ENCODE data around the gene SAMD4A.
A peak's percentile ranks its signal among the peaks of the same experiment; 100 is the strongest.

The SAMD4A gene

DNA sequence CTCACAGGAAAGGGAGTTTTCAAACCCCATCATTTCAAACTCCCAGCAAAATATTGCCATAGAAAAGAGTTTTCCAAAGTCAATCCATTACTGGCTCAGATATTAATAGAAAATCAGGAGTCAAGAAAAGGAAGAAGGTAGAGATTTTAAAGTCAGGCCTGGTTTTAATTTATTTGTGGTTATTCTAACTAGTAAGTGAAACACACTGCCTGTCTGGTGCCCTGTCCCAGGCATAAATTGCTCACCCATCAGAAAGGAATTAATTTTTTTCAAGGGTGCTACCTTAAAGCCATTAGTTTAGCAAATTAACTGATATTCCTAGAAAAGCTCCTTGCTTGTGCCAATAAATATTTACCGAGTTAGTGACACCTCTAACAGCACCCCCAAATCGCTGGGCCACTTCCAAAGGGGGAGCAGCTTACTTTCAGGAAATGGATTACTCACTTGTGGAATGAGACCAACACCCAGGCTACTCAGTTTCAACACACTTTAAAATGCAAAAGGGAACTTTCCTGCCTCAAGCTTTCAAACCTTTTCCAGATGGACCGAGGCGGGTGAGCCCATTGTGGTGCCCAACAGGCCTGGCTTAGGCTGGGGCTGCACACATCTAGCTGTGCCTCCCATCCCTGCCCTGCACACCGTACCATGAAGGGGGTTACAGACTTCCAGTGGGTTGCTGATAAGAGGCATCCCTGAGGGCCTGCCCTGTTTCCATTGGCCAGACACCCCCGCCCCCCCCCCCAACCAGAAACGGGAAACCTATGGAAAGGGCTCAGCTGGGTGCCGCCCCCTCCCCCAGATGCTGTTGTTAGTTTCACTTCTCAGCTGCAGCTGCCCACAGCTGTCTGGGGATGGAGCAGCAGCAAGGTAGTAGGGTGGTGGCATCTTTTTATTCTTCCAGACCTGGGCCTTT is 117.2 kb downstream of the SAMD4A start:
- Histone ChIP-seq H3K4me3 (no peak overlapping the region), H3K36me3 (replicated peaks) (no peaks in the 10 kb centered on the region), H3K4me1 (peaks cover 13% of the 10 kb centered on the region), H3K27me3 (ENCODE audit: low read depth) (no peaks in the 10 kb centered on the region), H3K9me3 (no peaks in the 10 kb centered on the region; the same call in 1 of the 2 replicates)
- in situ Hi-C loops (cut with MboI; ENCODE audit: low sequenced_read_pairs): no loop called here
- DNase-seq (ENCODE audit: low spot score in 2 of 2): no peak

DNA sequence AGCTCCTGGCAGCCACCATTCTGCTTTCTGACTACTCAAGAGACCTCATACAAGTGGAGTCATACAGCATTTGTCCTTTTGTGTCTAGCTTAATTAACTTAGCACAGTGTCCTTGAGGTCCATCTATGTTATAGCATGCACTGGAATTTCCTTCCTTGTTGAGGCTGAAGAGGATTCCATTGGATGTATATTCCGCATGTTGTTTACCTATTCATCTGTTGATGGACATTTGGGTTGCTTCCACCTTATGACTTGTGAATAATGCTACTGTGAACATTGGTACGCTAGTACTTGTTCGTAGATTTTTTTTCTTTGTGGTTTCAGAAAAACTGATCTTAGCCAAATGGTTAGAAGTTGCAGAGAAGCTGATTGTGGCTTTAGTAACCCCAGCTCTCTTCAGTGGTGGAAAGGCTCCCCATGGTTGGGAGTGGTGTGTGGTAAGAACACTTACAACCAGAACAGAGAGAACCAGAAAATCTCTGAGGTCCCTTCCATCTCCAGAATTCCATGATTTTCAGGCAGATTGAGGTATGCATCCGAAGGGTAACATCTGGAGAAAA is 118.4 kb downstream of the SAMD4A start:
- no peak for DNase-seq (ENCODE audit: low spot score in 2 of 2)
- in situ Hi-C loops (cut with MboI; ENCODE audit: low sequenced_read_pairs): no loop called here
- H3K36me3 ChIP-seq (replicated peaks): no peaks in the 10 kb centered on the region

GRCh38 chr14:54686219-54686870 is 119.4 kb downstream of the SAMD4A start:
- Histone ChIP-seq H3K9me3 (no peaks in the 10 kb centered on the region; the same call in 1 of the 2 replicates), H3K27me3 (ENCODE audit: low read depth) (no peaks in the 10 kb centered on the region), H3K4me1 (peaks cover 11% of the 10 kb centered on the region), H3K36me3 (replicated peaks) (no peaks in the 10 kb centered on the region), H3K4me3 (no peak overlapping the region)
- DNase-seq (ENCODE audit: low spot score in 2 of 2): no peak
- in situ Hi-C loops (cut with MboI; ENCODE audit: low sequenced_read_pairs): no loop called here

More for the DNA sequence above, 118.4 kb downstream of the SAMD4A start:
- H3K4me1 ChIP-seq: peaks cover 11% of the 10 kb centered on the region
- H3K9me3 ChIP-seq: no peaks in the 10 kb centered on the region; the same call in 1 of the 2 replicates
- no peak overlapping the region for H3K4me3 ChIP-seq
- H3K27me3 ChIP-seq (ENCODE audit: low read depth): no peaks in the 10 kb centered on the region

- no peak for DNase-seq (ENCODE audit: low spot score in 2 of 2)
- in situ Hi-C loops (cut with MboI; ENCODE audit: low sequenced_read_pairs): no loop called here
Measured at GRCh38 chr14:54686871-54687749, 120.2 kb downstream of the SAMD4A start.

DNA sequence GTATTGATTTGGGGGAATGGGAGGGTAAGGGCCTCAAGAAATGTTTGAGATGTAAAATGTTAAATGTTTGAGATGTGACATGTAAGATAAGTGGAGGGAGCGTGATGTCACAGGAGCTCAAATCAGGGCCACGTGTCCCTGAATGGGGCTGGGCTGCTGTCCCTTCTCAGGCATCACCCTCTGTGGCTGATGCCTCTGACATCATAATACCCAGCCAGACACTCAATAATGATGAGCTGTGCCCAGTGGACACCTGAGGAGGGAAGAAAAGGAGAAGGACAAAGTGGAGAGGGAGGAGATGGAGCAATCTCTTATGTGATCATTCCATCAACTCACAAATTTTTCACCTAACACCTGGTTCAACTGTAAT is 120.8 kb downstream of the SAMD4A start:
- Histone ChIP-seq H3K36me3 (replicated peaks) (no peaks in the 10 kb centered on the region; the same call in 1 of the 2 replicates), H3K4me3 (no peak overlapping the region), H3K9me3 (no peaks in the 10 kb centered on the region; the same call in 1 of the 2 replicates), H3K27me3 (ENCODE audit: low read depth) (no peaks in the 10 kb centered on the region), H3K4me1 (peaks cover 11% of the 10 kb centered on the region)
- in situ Hi-C loops (cut with MboI; ENCODE audit: low sequenced_read_pairs): no loop called here
- no peak for DNase-seq (ENCODE audit: low spot score in 2 of 2)

More at GRCh38 chr14:54686871-54687749, 120.2 kb downstream of the SAMD4A start:
- H3K4me1 ChIP-seq: peaks cover 11% of the 10 kb centered on the region
- H3K4me3 ChIP-seq: no peak overlapping the region
- H3K9me3 ChIP-seq: no peaks in the 10 kb centered on the region; the same call in 1 of the 2 replicates
- H3K36me3 ChIP-seq (replicated peaks): no peaks in the 10 kb centered on the region; the same call in 1 of the 2 replicates
- no peaks in the 10 kb centered on the region for H3K27me3 ChIP-seq (ENCODE audit: low read depth)

- Histone ChIP-seq H3K27me3 (ENCODE audit: low read depth) (no peaks in the 10 kb centered on the region), H3K9me3 (no peaks in the 10 kb centered on the region; the same call in 1 of the 2 replicates), H3K4me3 (no peak overlapping the region), H3K4me1 (peaks cover 11% of the 10 kb centered on the region), H3K36me3 (replicated peaks) (no peaks in the 10 kb centered on the region; the same call in 1 of the 2 replicates)
- DNase-seq (ENCODE audit: low spot score in 2 of 2): no peak
- in situ Hi-C loops (cut with MboI; ENCODE audit: low sequenced_read_pairs): no loop called here
Measured at GRCh38 chr14:54688229-54688628, 121.3 kb downstream of the SAMD4A start.

GRCh38 chr14:54689928-54690327 is 123.0 kb downstream of the SAMD4A start:
- in situ Hi-C loops (cut with MboI; ENCODE audit: low sequenced_read_pairs): loop anchor here (5.0 kb wide), 1 partner anchor 128 kb away; no protein-coding TSS in a partner anchor
- H3K4me1 ChIP-seq: peaks cover 11% of the 10 kb centered on the region
- H3K4me3 ChIP-seq: no peak overlapping the region
- H3K36me3 ChIP-seq (replicated peaks): no peaks in the 10 kb centered on the region; the same call in 1 of the 2 replicates
- H3K9me3 ChIP-seq: no peaks in the 10 kb centered on the region; the same call in 1 of the 2 replicates
- no peaks in the 10 kb centered on the region for H3K27me3 ChIP-seq (ENCODE audit: low read depth)
- DNase-seq (ENCODE audit: low spot score in 2 of 2): no peak

GRCh38 chr14:54690887-54691286 is 124.0 kb downstream of the SAMD4A start:
- DNase-seq (ENCODE audit: low spot score in 2 of 2): no peak
- no peaks in the 10 kb centered on the region for H3K9me3 ChIP-seq
- in situ Hi-C loops (cut with MboI; ENCODE audit: low sequenced_read_pairs): loop anchor here (5.0 kb wide), 1 partner anchor 129 kb away; no protein-coding TSS in a partner anchor

GRCh38 chr14:54691525-54692283 is 124.8 kb downstream of the SAMD4A start:
- peak; percentile 64 to 83 for DNase-seq (ENCODE audit: low spot score in 2 of 2)
- H3K27me3 ChIP-seq (ENCODE audit: low read depth): no peaks in the 10 kb centered on the region
- H3K4me3 ChIP-seq: no peak overlapping the region
- no peaks in the 10 kb centered on the region for H3K9me3 ChIP-seq
- in situ Hi-C loops (cut with MboI; ENCODE audit: low sequenced_read_pairs): loop anchor here (5.0 kb wide), 1 partner anchor 129 kb away; no protein-coding TSS in a partner anchor
- peaks cover 2% of the 10 kb centered on the region; the same call in 1 of the 2 replicates for H3K4me1 ChIP-seq
- H3K36me3 ChIP-seq (replicated peaks): no peaks in the 10 kb centered on the region; the same call in 1 of the 2 replicates

More at GRCh38 chr14:54690887-54691286, 124.0 kb downstream of the SAMD4A start:
- Histone ChIP-seq H3K27me3 (ENCODE audit: low read depth) (no peaks in the 10 kb centered on the region), H3K4me1 (peaks cover 10% of the 10 kb centered on the region), H3K4me3 (no peak overlapping the region), H3K36me3 (replicated peaks) (no peaks in the 10 kb centered on the region; the same call in 1 of the 2 replicates)

- H3K36me3 ChIP-seq (replicated peaks): no peaks in the 10 kb centered on the region; the same call in 1 of the 2 replicates
- H3K4me3 ChIP-seq: no peak overlapping the region
- no peaks in the 10 kb centered on the region for H3K9me3 ChIP-seq
- in situ Hi-C loops (cut with MboI; ENCODE audit: low sequenced_read_pairs): loop anchor here (5.0 kb wide), 1 partner anchor 130 kb away; no protein-coding TSS in a partner anchor
- DNase-seq (ENCODE audit: low spot score in 2 of 2): no peak
- H3K27me3 ChIP-seq (ENCODE audit: low read depth): no peaks in the 10 kb centered on the region
- no peaks in the 10 kb centered on the region for H3K4me1 ChIP-seq
Measured at GRCh38 chr14:54692284-54692772, 125.4 kb downstream of the SAMD4A start.

- no peaks in the 10 kb centered on the region for H3K27me3 ChIP-seq (ENCODE audit: low read depth)
- H3K9me3 ChIP-seq: no peaks in the 10 kb centered on the region
- H3K36me3 ChIP-seq (replicated peaks): no peaks in the 10 kb centered on the region; the same call in 1 of the 2 replicates
- no peak for DNase-seq (ENCODE audit: low spot score in 2 of 2)
- H3K4me3 ChIP-seq: no peak overlapping the region
- in situ Hi-C loops (cut with MboI; ENCODE audit: low sequenced_read_pairs): loop anchor here (5.0 kb wide), 1 partner anchor 131 kb away; no protein-coding TSS in a partner anchor
- H3K4me1 ChIP-seq: no peaks in the 10 kb centered on the region
Measured at GRCh38 chr14:54693761-54694160, 126.8 kb downstream of the SAMD4A start.

DNA sequence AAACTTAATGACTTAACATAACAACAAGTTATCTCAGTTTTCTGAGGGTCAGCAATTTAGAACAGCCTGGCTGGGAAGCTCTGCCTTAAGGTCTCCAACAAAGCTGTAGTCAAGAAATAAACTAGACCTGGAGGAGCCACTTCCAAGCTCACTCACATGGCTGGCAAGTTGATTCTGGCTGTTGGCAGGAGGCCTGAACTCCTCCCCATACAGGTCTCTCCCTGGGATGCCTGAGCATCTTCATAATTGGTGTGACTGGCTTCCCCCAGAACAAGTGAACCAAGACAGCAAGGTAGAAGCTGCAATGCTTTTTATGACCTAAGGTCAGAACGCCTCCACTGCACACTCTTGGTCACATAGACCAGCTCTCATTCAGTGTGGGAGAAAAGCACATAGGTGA is 128.3 kb downstream of the SAMD4A start:
- Histone ChIP-seq H3K4me3 (no peak overlapping the region), H3K9me3 (no peaks in the 10 kb centered on the region), H3K27me3 (ENCODE audit: low read depth) (no peaks in the 10 kb centered on the region), H3K4me1 (no peaks in the 10 kb centered on the region), H3K36me3 (replicated peaks) (no peaks in the 10 kb centered on the region; the same call in 1 of the 2 replicates)
- DNase-seq (ENCODE audit: low spot score in 2 of 2): no peak
- in situ Hi-C loops (cut with MboI; ENCODE audit: low sequenced_read_pairs): no loop called here
